ENCODE data around the gene NDRG3. TPM values are rescaled to one million over a fixed set of nuclear protein-coding genes. Genes with fewer than 3 reads are reported as not detected.

NDRG3 gene
- total and polyA plus RNA-seq, 8 donors: 5.8 to 91.6 (median 11.9) TPM

- H3K4me1 ChIP-seq: peaks cover 0 to 6% (median 2%) of the 10 kb centered on the region in 4 donors
- no peaks in the 10 kb centered on the region for H3K9me3 ChIP-seq
- WGBS, 5 donors: 53 to 80% (median 70%) methylated on average over 3 of the region's 3 CpGs
- peak; percentile 53 to 70 for DNase-seq
- no peak overlapping the region for H3K4me3 ChIP-seq
- intact Hi-C loops (cut with DNase I; ENCODE audit: low total_unique reads): no loop called here
- no peak overlapping the region for H3K27ac ChIP-seq
- TF ChIP-seq POLR2AphosphoS5 (IDR thresholded peaks at IDR 0.05) (no peak), CTCF (IDR thresholded peaks at IDR 0.05) (peak in 4 of 7 experiments; percentile 9 to 50 (median 17)), EP300 (IDR thresholded peaks at IDR 0.05) (no peak)
- peaks cover 38 to 90% (median 68%) of the 10 kb centered on the region in 4 donors for H3K36me3 ChIP-seq
- no peaks in the 10 kb centered on the region for H3K27me3 ChIP-seq
Measured at GRCh38 chr20:36792422-36792821, 46.5 kb upstream of the NDRG3 start.

GRCh38 chr20:36791862-36792261, 46.0 kb upstream of the NDRG3 start:
- intact Hi-C loops (cut with DNase I; ENCODE audit: low total_unique reads): no loop called here
- no peak overlapping the region for H3K27ac ChIP-seq
- H3K36me3 ChIP-seq: peaks cover 32 to 90% (median 65%) of the 10 kb centered on the region in 4 donors
- no peak for TF ChIP-seq POLR2AphosphoS5 (IDR thresholded peaks at IDR 0.05)
- no peak for TF ChIP-seq EP300 (IDR thresholded peaks at IDR 0.05)
- no peak for TF ChIP-seq POLR2A (IDR thresholded peaks at IDR 0.05)
- no peak for TF ChIP-seq CTCF (IDR thresholded peaks at IDR 0.05)
- H3K4me3 ChIP-seq: no peak overlapping the region
- H3K4me1 ChIP-seq: peaks cover 0 to 6% (median 2%) of the 10 kb centered on the region in 4 donors
- no peaks in the 10 kb centered on the region for H3K9me3 ChIP-seq
- WGBS, 5 donors: 75 to 89% (median 78%) methylated on average over 5 of the region's 5 CpGs
- H3K27me3 ChIP-seq: no peaks in the 10 kb centered on the region
- no peak for DNase-seq

DNA sequence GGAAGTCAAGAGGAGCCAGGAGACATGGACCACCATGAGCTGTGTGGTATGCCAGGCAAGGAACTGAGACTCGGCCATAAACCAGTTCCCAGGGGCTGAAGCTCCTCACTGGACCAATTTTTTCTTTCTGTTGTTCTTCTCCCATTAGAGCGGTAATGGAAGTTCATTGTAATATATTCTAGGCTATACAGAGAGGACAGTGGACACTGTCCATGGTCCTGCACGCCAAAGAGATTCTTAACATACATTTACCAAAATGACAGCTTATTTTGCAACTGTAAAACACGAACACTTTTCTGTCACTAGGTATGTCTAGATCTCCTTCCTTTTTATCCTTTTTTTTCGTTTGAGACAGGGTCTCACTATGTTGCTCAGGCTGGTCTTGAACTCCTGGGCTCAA, 40.8 kb upstream of the NDRG3 start:
- no peak for DNase-seq
- 81 to 91% (median 87%) methylated on average over 5 of the region's 5 CpGs for WGBS, 5 donors
- TF ChIP-seq POLR2A (IDR thresholded peaks at IDR 0.05) (no peak), POLR2AphosphoS5 (IDR thresholded peaks at IDR 0.05) (no peak), EP300 (IDR thresholded peaks at IDR 0.05) (no peak), CTCF (IDR thresholded peaks at IDR 0.05) (no peak)
- Histone ChIP-seq H3K36me3 (peaks cover 19 to 82% (median 58%) of the 10 kb centered on the region in 4 donors), H3K27me3 (no peaks in the 10 kb centered on the region), H3K4me1 (peaks cover 0 to 19% (median 3%) of the 10 kb centered on the region in 4 donors), H3K4me3 (no peak overlapping the region), H3K27ac (no peak overlapping the region), H3K9me3 (no peaks in the 10 kb centered on the region)
- intact Hi-C loops (cut with DNase I; ENCODE audit: low total_unique reads): no loop called here

DNA sequence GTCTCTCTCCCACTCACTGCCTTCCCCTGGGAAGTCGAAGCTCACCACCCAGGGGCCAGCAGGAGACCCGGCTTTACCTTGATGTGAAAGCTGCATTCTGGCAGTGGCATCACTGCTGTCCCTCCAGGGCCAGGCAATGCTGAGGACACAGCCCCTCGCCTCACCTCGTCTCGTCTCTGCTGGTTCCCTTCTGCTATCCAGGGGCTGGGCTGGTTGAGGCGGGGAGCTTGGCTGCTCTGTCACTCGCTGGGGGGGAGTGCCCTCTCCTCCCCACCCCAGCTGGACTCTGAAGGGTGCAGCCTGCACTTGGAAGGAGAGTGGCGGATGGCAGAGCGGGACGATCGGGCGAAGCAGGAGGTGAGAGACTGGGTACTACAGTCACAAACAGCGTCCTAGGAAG, 40.4 kb upstream of the NDRG3 start:
- WGBS, 5 donors: 87 to 97% (median 94%) methylated on average over 9 to 13 of the region's 13 CpGs
- intact Hi-C loops (cut with DNase I; ENCODE audit: low total_unique reads): no loop called here
- TF ChIP-seq EP300 (IDR thresholded peaks at IDR 0.05) (no peak), CTCF (IDR thresholded peaks at IDR 0.05) (no peak), POLR2AphosphoS5 (IDR thresholded peaks at IDR 0.05) (no peak), POLR2A (IDR thresholded peaks at IDR 0.05) (no peak)
- H3K27me3 ChIP-seq: no peaks in the 10 kb centered on the region
- no peak overlapping the region for H3K27ac ChIP-seq
- no peak overlapping the region for H3K4me3 ChIP-seq
- peaks cover 19 to 78% (median 54%) of the 10 kb centered on the region in 4 donors for H3K36me3 ChIP-seq
- peaks cover 0 to 19% (median 3%) of the 10 kb centered on the region in 4 donors for H3K4me1 ChIP-seq
- DNase-seq: no peak
- H3K9me3 ChIP-seq: no peaks in the 10 kb centered on the region
